ENCODE results near the gene RPP30.

RPP30 gene

GRCh38 chr10:90856964-90857634 lies 14.7 kb upstream of the RPP30 start:
- TF ChIP-seq CTCF (IDR thresholded peaks at IDR 0.05; ENCODE audit: insufficient read depth, low read depth, low read length, missing control alignments): no peak
- DNase-seq (ENCODE audit: low read depth): no peak
- peak overlapping the region; percentile 49 for H3K4me3 ChIP-seq (ENCODE audit: low read depth, low read length)

- peak; percentile 46 for DNase-seq (ENCODE audit: low read depth)
- TF ChIP-seq CTCF (IDR thresholded peaks at IDR 0.05; ENCODE audit: insufficient read depth, low read depth, low read length, missing control alignments): peak; percentile 60
- peak within 1 kb of the TSS; percentile 49 for H3K4me3 ChIP-seq (ENCODE audit: low read depth, low read length)
Measured at GRCh38 chr10:90857635-90858460, 13.9 kb upstream of the RPP30 start, which contains the start of gene HTR7. TSS of gene HTR7 (minus strand) at chr10:90858039. CDS start at chr10:90857671, 368 bp downstream.

GRCh38 chr10:90858461-90858968 lies 13.3 kb upstream of the RPP30 start:
- peak overlapping the region; percentile 42 for H3K4me3 ChIP-seq (ENCODE audit: low read depth, low read length)
- no peak for DNase-seq (ENCODE audit: low read depth)

GRCh38 chr10:90859321-90859751 lies 12.4 kb upstream of the RPP30 start:
- no peak for DNase-seq (ENCODE audit: low read depth)
- H3K4me3 ChIP-seq (ENCODE audit: low read depth, low read length): no peak overlapping the region
- TF ChIP-seq CTCF (IDR thresholded peaks at IDR 0.05; ENCODE audit: insufficient read depth, low read depth, low read length, missing control alignments): no peak

More at GRCh38 chr10:90858461-90858968, 13.3 kb upstream of the RPP30 start:
- TF ChIP-seq CTCF (IDR thresholded peaks at IDR 0.05; ENCODE audit: insufficient read depth, low read depth, low read length, missing control alignments): no peak

GRCh38 chr10:90860790-90861189 lies 11.0 kb upstream of the RPP30 start:
- DNase-seq (ENCODE audit: low read depth): no peak
- no peak for TF ChIP-seq CTCF (IDR thresholded peaks at IDR 0.05; ENCODE audit: insufficient read depth, low read depth, low read length, missing control alignments)
- H3K4me3 ChIP-seq (ENCODE audit: low read depth, low read length): no peak overlapping the region

GRCh38 chr10:90862908-90863514 lies 8.8 kb upstream of the RPP30 start:
- peak; percentile 27 for DNase-seq (ENCODE audit: low read depth)
- peak; percentile 57 for TF ChIP-seq CTCF (IDR thresholded peaks at IDR 0.05; ENCODE audit: insufficient read depth, low read depth, low read length, missing control alignments)
- H3K4me3 ChIP-seq (ENCODE audit: low read depth, low read length): no peak overlapping the region
